ENCODE data around the gene CYB5R3.

CYB5R3 gene

DNA sequence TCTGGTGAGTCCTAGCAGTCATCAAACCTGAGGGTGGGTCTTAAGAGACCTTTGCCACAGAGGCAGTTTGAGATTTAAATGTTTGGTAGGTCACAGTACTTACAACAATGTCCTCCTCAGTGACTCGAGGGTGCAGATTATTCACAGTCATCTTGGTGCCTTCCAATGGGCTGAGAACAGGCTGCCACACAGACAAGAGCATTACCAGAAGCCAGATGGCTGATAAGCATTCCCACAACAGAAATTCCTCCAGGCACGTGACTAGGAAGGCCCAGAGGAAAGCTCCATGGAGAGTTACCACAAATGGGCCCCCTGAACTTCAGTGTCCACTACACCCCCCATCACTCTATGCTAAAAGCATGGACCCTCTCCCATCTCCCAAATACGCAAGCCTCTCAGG, 53.8 kb downstream of the CYB5R3 start:
- no peak for ATAC-seq
- TF ChIP-seq POU6F1 (CRISPR knock-in tag; IDR thresholded peaks at IDR 0.05; ENCODE audit: borderline replicate concordance, low read depth), result no peak

GRCh38 chr22:42591987-42592386, 57.2 kb downstream of the CYB5R3 start:
- TF ChIP-seq OSR1 (CRISPR knock-in tag; IDR thresholded peaks at IDR 0.05) (no peak), PATZ1 (CRISPR knock-in tag; IDR thresholded peaks at IDR 0.05; ENCODE audit: borderline replicate concordance) (no peak), ZFP30 (CRISPR knock-in tag; IDR thresholded peaks at IDR 0.05) (no peak), RARB (CRISPR knock-in tag; IDR thresholded peaks at IDR 0.05) (no peak), POU6F1 (CRISPR knock-in tag; IDR thresholded peaks at IDR 0.05; ENCODE audit: borderline replicate concordance, low read depth) (no peak), ARNTL (CRISPR knock-in tag; IDR thresholded peaks at IDR 0.05; ENCODE audit: borderline replicate concordance, low read depth) (no peak), SNAI2 (CRISPR knock-in tag; IDR thresholded peaks at IDR 0.05) (no peak), ISL1 (CRISPR knock-in tag; IDR thresholded peaks at IDR 0.05) (no peak), BACH2 (CRISPR knock-in tag; IDR thresholded peaks at IDR 0.05; ENCODE audit: borderline replicate concordance) (no peak), ZFP3 (CRISPR knock-in tag; IDR thresholded peaks at IDR 0.05) (no peak), ZNF8 (CRISPR knock-in tag; IDR thresholded peaks at IDR 0.05) (no peak), TOX (CRISPR knock-in tag; IDR thresholded peaks at IDR 0.05; ENCODE audit: borderline replicate concordance) (no peak), ZNF70 (CRISPR knock-in tag; IDR thresholded peaks at IDR 0.05) (no peak), PPARA (CRISPR knock-in tag; IDR thresholded peaks at IDR 0.05; ENCODE audit: borderline replicate concordance) (no peak), ZC3H10 (CRISPR knock-in tag; IDR thresholded peaks at IDR 0.05) (no peak)
- TF ChIP-seq, protein P1, sequence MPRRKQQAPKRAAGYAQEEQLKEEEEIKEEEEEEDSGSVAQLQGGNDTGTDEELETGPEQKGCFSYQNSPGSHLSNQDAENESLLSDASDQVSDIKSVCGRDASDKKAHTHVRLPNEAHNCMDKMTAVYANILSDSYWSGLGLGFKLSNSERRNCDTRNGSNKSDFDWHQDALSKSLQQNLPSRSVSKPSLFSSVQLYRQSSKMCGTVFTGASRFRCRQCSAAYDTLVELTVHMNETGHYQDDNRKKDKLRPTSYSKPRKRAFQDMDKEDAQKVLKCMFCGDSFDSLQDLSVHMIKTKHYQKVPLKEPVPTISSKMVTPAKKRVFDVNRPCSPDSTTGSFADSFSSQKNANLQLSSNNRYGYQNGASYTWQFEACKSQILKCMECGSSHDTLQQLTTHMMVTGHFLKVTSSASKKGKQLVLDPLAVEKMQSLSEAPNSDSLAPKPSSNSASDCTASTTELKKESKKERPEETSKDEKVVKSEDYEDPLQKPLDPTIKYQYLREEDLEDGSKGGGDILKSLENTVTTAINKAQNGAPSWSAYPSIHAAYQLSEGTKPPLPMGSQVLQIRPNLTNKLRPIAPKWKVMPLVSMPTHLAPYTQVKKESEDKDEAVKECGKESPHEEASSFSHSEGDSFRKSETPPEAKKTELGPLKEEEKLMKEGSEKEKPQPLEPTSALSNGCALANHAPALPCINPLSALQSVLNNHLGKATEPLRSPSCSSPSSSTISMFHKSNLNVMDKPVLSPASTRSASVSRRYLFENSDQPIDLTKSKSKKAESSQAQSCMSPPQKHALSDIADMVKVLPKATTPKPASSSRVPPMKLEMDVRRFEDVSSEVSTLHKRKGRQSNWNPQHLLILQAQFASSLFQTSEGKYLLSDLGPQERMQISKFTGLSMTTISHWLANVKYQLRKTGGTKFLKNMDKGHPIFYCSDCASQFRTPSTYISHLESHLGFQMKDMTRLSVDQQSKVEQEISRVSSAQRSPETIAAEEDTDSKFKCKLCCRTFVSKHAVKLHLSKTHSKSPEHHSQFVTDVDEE (CRISPR knock-in tag; IDR thresholded peaks at IDR 0.05), result no peak
- ATAC-seq, result no peak

GRCh38 chr22:42587588-42588175, 61.5 kb downstream of the CYB5R3 start:
- TF ChIP-seq, protein P2, sequence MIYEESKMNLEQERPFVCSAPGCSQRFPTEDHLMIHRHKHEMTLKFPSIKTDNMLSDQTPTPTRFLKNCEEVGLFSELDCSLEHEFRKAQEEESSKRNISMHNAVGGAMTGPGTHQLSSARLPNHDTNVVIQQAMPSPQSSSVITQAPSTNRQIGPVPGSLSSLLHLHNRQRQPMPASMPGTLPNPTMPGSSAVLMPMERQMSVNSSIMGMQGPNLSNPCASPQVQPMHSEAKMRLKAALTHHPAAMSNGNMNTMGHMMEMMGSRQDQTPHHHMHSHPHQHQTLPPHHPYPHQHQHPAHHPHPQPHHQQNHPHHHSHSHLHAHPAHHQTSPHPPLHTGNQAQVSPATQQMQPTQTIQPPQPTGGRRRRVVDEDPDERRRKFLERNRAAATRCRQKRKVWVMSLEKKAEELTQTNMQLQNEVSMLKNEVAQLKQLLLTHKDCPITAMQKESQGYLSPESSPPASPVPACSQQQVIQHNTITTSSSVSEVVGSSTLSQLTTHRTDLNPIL (CRISPR knock-in tag; IDR thresholded peaks at IDR 0.05; ENCODE audit: low read depth), result no peak
- TF ChIP-seq ZC3H10 (CRISPR knock-in tag; IDR thresholded peaks at IDR 0.05) (no peak), OSR1 (CRISPR knock-in tag; IDR thresholded peaks at IDR 0.05) (no peak), SNAI2 (CRISPR knock-in tag; IDR thresholded peaks at IDR 0.05) (no peak), CSDC2 (CRISPR knock-in tag; IDR thresholded peaks at IDR 0.05) (no peak), ZNF565 (CRISPR knock-in tag; conservative IDR thresholded peaks at IDR 0.05; ENCODE audit: low read depth) (no peak)
- TF ChIP-seq, protein P1 (CRISPR knock-in tag; IDR thresholded peaks at IDR 0.05), result no peak
- no peak for ATAC-seq

All from SK-N-SH treated with all-trans-retinoic acid at 6 μM for 48 hours (cell line).